HL-60 (cell line): ENCODE results near the gene DPP6.
A peak's percentile ranks its signal among the peaks of the same experiment; 100 is the strongest.

Experiments used
- DNase-seq, 2 experiments: peaks; one replicate each; pipeline ENCODE4 v3.0.0-alpha.2; 2010 to 2020; ENCODE audit warnings: low read depth in 1 of 2, low spot score in 1 of 2
- H3K27ac ChIP-seq: fragments of 250-450 bp; sonication (Bioruptor Pico); replicated peaks from 2 replicates; pipeline ENCODE4 v1.5.1; 2020; ENCODE audit warnings: mild to moderate bottlenecking, moderate library complexity
- H3K27me3 ChIP-seq: fragments of 250-450 bp; sonication (Bioruptor Pico); 2 replicates; pipeline ENCODE4 v1.5.1; 2021; ENCODE audit warnings: mild to moderate bottlenecking, moderate library complexity; ENCODE audit not compliant: insufficient read depth, poor library complexity, severe bottlenecking
- H3K4me3 ChIP-seq: replicated peaks from 2 replicates; pipeline ENCODE4 v1.5.1; 2011; ENCODE audit warnings: mild to moderate bottlenecking, control low read depth, low read length; ENCODE audit not compliant: insufficient read depth
- GABPA ChIP-seq: IDR thresholded peaks from 2 replicates; pipeline ENCODE4 v1.6.1; 2012; ENCODE audit warnings: low read depth
- POLR2AphosphoS5 ChIP-seq: IDR thresholded peaks from 2 replicates; pipeline ENCODE4 v1.6.1; 2012; ENCODE audit warnings: low read depth
- SPI1 ChIP-seq: IDR thresholded peaks from 2 replicates; pipeline ENCODE4 v1.6.1; 2012; ENCODE audit warnings: low read depth, mild to moderate bottlenecking, borderline replicate concordance
- TF ChIP-seq, protein P1 (sequence below): IDR thresholded peaks from 2 replicates; pipeline ENCODE4 v1.6.1; 2012; ENCODE audit warnings: low read depth; ENCODE audit not compliant: insufficient replicate concordance
- TF ChIP-seq, protein P2 (sequence below): IDR thresholded peaks from one replicate; pipeline ENCODE4 v1.5.1; 2011; ENCODE audit warnings: low read length, control low read depth, inconsistent platforms; ENCODE audit not compliant: insufficient read depth

Gene DPP6

DNA sequence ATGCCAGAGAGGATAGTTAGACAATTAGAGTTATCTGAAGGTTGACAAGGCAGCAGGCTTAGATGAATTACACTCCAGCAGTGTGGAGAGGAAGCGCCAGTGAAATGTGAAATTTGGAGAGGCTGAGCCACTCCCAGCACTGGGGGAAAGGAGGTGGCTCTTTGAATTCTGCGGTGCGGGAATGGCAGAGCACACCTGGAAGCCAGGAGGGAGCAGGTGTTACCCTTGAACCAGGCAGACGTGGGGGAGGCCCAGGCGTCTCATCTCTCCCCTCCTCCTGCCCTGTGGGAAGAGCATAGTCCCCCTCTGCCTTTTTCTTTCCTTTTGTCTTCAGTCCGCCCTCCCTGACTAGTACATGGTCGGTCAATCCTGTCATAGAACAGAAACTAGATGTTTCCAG is 203.1 kb downstream of the DPP6 start:
- Histone ChIP-seq H3K4me3 (no peak overlapping the region), H3K27me3 (no peaks in the 10 kb centered on the region), H3K27ac (no peak overlapping the region)
- no peak for TF ChIP-seq POLR2AphosphoS5
- DNase-seq, result no peak

DNA sequence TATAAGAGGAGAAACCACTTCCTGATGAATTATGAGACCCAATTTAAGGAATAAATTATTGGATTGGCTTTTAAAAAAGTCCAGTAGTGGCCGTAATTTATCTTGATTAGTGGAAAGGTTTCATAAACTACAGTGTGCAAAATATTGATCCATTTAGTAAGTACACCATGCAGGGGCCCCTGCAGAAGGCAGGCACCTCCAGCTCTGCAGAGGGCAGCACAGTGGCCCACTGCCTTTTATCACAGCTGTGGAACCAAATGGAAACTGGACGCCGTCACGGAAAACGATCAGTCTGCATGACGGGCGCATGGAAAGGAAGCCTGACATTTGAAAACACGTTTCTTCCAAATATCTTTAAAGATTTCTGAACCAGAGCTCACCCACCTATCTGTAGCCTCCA is 204.0 kb downstream of the DPP6 start:
- DNase-seq, result no peak
- Histone ChIP-seq H3K27me3 (no peaks in the 10 kb centered on the region), H3K27ac (no peak overlapping the region), H3K4me3 (no peak overlapping the region)
- TF ChIP-seq, protein P1, sequence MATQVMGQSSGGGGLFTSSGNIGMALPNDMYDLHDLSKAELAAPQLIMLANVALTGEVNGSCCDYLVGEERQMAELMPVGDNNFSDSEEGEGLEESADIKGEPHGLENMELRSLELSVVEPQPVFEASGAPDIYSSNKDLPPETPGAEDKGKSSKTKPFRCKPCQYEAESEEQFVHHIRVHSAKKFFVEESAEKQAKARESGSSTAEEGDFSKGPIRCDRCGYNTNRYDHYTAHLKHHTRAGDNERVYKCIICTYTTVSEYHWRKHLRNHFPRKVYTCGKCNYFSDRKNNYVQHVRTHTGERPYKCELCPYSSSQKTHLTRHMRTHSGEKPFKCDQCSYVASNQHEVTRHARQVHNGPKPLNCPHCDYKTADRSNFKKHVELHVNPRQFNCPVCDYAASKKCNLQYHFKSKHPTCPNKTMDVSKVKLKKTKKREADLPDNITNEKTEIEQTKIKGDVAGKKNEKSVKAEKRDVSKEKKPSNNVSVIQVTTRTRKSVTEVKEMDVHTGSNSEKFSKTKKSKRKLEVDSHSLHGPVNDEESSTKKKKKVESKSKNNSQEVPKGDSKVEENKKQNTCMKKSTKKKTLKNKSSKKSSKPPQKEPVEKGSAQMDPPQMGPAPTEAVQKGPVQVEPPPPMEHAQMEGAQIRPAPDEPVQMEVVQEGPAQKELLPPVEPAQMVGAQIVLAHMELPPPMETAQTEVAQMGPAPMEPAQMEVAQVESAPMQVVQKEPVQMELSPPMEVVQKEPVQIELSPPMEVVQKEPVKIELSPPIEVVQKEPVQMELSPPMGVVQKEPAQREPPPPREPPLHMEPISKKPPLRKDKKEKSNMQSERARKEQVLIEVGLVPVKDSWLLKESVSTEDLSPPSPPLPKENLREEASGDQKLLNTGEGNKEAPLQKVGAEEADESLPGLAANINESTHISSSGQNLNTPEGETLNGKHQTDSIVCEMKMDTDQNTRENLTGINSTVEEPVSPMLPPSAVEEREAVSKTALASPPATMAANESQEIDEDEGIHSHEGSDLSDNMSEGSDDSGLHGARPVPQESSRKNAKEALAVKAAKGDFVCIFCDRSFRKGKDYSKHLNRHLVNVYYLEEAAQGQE, result no peak
- TF ChIP-seq POLR2AphosphoS5, result no peak
- TF ChIP-seq GABPA, result no peak
- TF ChIP-seq SPI1, result no peak
- TF ChIP-seq, protein P2, sequence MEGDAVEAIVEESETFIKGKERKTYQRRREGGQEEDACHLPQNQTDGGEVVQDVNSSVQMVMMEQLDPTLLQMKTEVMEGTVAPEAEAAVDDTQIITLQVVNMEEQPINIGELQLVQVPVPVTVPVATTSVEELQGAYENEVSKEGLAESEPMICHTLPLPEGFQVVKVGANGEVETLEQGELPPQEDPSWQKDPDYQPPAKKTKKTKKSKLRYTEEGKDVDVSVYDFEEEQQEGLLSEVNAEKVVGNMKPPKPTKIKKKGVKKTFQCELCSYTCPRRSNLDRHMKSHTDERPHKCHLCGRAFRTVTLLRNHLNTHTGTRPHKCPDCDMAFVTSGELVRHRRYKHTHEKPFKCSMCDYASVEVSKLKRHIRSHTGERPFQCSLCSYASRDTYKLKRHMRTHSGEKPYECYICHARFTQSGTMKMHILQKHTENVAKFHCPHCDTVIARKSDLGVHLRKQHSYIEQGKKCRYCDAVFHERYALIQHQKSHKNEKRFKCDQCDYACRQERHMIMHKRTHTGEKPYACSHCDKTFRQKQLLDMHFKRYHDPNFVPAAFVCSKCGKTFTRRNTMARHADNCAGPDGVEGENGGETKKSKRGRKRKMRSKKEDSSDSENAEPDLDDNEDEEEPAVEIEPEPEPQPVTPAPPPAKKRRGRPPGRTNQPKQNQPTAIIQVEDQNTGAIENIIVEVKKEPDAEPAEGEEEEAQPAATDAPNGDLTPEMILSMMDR, result no peak

DNA sequence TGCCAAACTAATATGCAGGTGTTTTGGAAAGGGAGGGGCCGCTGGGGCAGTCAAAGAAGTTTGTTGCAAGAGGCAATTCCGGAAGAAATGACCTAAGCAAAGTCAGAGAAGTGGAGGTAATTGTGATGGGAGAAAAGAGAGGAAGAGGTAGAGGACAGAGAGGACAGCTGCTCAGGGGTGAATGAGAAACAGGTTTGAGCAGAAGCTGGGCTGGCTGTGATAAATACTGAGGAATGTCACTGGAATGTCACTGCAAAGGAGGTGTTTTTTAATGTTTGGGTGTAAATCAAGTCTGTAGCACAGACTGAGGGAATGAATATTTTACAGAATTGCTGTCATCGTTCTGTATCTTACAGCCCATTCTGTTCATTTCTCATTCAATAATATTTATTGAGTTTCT is 207.2 kb downstream of the DPP6 start:
- TF ChIP-seq, protein P2, result no peak
- TF ChIP-seq SPI1 (no peak), GABPA (no peak), POLR2AphosphoS5 (no peak)
- TF ChIP-seq, protein P1, result no peak
- DNase-seq, result no peak

DNA sequence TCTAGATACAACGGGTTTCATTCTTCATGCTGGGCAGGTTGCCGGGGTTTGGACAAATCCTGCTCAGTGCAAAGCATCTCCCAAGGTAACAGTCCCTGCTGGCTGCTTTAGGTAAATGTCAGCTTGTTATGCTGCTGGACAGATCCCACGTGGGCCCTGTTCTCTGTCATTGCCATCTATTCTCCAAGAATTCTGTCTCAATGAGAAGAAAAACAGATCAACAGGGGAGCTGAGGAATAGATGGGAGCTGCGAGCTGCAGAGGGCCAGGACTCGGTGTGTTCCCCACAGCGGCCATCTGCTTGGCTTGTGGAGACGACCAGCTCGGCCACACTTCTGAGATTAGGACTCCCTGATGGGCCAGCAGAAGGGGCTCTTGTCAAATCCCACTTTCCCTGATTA is 235.2 kb downstream of the DPP6 start:
- Histone ChIP-seq H3K27ac (no peak overlapping the region), H3K27me3 (no peaks in the 10 kb centered on the region), H3K4me3 (no peak overlapping the region)
- TF ChIP-seq, protein P1, result peak; percentile 49
- TF ChIP-seq SPI1 (no peak), POLR2AphosphoS5 (no peak), GABPA (no peak)
- TF ChIP-seq, protein P2, result no peak
- DNase-seq, result no peak

More for the DNA sequence above, 207.2 kb downstream of the DPP6 start:
- no peak overlapping the region for H3K4me3 ChIP-seq
- H3K27ac ChIP-seq, result no peak overlapping the region
- H3K27me3 ChIP-seq, result no peaks in the 10 kb centered on the region
